ENCODE data around the gene KAT6B.

DNA sequence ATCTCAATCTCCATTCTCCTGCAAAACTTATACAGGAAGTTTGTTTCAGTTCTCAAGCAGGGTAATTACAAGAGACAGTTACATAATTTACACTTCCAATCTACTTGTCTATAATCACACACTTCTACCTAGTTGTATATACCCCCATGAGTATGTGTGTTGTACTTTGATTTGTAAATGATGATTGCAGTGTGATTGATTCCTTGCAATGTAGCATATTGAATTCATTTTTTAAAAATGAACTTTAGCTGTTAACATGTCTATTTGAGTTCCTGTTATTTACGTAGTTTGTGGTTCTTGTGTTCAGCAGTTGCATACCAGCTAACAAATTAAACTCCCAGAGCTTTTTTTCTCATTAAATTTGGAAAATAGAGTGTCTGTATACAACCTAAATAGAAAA, 182.6 kb downstream of the KAT6B start:
- TF ChIP-seq POLR2A (IDR thresholded peaks at IDR 0.05; ENCODE audit: low read depth, low read length): no peak
- TF ChIP-seq TAF1 (IDR thresholded peaks at IDR 0.05; ENCODE audit: low read depth, low read length): no peak
- no peak for TF ChIP-seq POLR2AphosphoS5 (IDR thresholded peaks at IDR 0.05; ENCODE audit: low read depth, low read length)
- TF ChIP-seq PAX5 (IDR thresholded peaks at IDR 0.05; ENCODE audit: insufficient read depth, low read length, severe bottlenecking): no peak
- no peak for TF ChIP-seq SPI1 (IDR thresholded peaks at IDR 0.05; ENCODE audit: low read depth, low read length)
- no peak for TF ChIP-seq POU2F2 (IDR thresholded peaks at IDR 0.05; ENCODE audit: low read depth, low read length)

All from GM12891 (cell line).